Measurements from ENCODE around the gene FBLN5.
"Not testable (repeated sequence)": the region's sequence is repeated elsewhere in the genome, so short reads cannot be mapped to it uniquely, and the experiment has no call there.

Gene FBLN5

GRCh38 chr14:91898372-91898771 is 49.1 kb downstream of the FBLN5 start:
- Histone ChIP-seq H3K36me3 (ENCODE audit: control insufficient read depth, low read length) (no peaks in the 10 kb centered on the region), H3K4me1 (ENCODE audit: control insufficient read depth, low read length) (no peaks in the 10 kb centered on the region), H3K27me3 (ENCODE audit: control insufficient read depth, low read length) (peaks cover 4% of the 10 kb centered on the region; the same call in 1 of the 2 replicates), H3K9me2 (replicated peaks; ENCODE audit: control insufficient read depth, low read length) (no peaks in the 10 kb centered on the region), H3K4me3 (ENCODE audit: low read length) (no peak overlapping the region), H4K20me1 (ENCODE audit: control insufficient read depth, insufficient read depth, low read depth, low read length) (no peaks in the 10 kb centered on the region), H3K79me2 (ENCODE audit: control insufficient read depth, low read length) (no peaks in the 10 kb centered on the region), H3K27ac (ENCODE audit: low read depth, low read length) (no peak overlapping the region), H3K9me3 (ENCODE audit: control insufficient read depth, insufficient read depth, low read length) (no peaks in the 10 kb centered on the region), H3K4me2 (ENCODE audit: low read length) (no peak overlapping the region), H3F3A (ENCODE audit: control insufficient read depth, insufficient read depth) (no peaks in the 10 kb centered on the region)
- TF ChIP-seq EZH2phosphoT487 (IDR thresholded peaks at IDR 0.05; ENCODE audit: borderline replicate concordance, low read length), result no peak
- TF ChIP-seq, protein P1, sequence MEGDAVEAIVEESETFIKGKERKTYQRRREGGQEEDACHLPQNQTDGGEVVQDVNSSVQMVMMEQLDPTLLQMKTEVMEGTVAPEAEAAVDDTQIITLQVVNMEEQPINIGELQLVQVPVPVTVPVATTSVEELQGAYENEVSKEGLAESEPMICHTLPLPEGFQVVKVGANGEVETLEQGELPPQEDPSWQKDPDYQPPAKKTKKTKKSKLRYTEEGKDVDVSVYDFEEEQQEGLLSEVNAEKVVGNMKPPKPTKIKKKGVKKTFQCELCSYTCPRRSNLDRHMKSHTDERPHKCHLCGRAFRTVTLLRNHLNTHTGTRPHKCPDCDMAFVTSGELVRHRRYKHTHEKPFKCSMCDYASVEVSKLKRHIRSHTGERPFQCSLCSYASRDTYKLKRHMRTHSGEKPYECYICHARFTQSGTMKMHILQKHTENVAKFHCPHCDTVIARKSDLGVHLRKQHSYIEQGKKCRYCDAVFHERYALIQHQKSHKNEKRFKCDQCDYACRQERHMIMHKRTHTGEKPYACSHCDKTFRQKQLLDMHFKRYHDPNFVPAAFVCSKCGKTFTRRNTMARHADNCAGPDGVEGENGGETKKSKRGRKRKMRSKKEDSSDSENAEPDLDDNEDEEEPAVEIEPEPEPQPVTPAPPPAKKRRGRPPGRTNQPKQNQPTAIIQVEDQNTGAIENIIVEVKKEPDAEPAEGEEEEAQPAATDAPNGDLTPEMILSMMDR (IDR thresholded peaks at IDR 0.05; ENCODE audit: low read depth, low read length, poor library complexity, severe bottlenecking), result no peak

DNA sequence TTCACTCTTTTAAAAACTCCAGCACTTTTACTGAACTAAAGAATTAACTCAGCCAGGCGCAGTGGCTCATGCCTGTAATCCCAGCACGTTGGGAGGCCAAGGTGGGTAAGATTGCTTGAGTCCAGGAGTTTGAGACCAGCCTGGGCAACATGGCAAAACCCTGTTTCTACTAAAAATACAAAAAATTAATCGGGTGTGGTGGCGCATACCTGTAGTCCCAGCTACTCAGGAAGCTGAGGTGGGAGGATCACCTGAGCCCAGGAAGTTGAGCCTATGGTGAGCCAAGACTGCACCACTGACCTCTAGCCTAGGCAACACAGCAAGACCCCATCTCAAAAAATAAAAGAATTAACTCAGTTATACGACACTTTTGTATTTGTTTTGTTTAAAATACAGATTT is 49.8 kb downstream of the FBLN5 start:
- not testable (repeated sequence) for H3K9me2 ChIP-seq (replicated peaks; ENCODE audit: control insufficient read depth, low read length); H3K27me3 ChIP-seq (ENCODE audit: control insufficient read depth, low read length); H3K27ac ChIP-seq (ENCODE audit: low read depth, low read length); H3K4me1 ChIP-seq (ENCODE audit: control insufficient read depth, low read length); H3K9me3 ChIP-seq (ENCODE audit: control insufficient read depth, insufficient read depth, low read length); H4K20me1 ChIP-seq (ENCODE audit: control insufficient read depth, insufficient read depth, low read depth, low read length); H3F3A ChIP-seq (ENCODE audit: control insufficient read depth, insufficient read depth); H3K4me2 ChIP-seq (ENCODE audit: low read length); H3K4me3 ChIP-seq (ENCODE audit: low read length); H3K79me2 ChIP-seq (ENCODE audit: control insufficient read depth, low read length); H3K36me3 ChIP-seq (ENCODE audit: control insufficient read depth, low read length)

DNA sequence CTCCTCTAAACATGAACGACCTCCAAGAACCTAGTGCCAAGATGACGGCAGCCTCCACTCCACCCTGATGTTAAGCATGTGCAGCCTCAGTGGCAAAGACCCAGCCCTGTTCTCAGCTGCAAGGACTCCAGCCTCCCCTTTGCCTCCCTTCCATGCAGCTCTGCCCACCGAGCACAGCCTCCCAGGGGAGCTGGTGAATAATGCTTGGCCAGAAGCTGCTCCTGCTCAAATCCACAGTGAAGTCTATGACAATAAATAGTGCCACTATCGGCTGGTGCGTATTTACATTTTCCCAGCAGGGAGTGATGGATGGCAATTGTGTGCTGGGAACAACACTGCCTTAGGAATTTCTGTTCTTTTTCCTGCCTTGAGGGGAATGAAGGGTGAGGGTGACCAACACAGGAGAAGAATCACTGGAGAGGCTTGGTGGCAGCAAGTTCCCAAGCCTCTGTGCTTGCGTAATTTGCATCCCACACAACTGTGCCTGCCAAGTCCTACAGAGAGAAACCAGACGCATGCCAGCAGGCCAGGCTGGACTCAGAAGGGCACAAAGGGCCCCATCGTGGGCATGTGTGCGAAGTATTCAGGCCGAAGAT is 50.3 kb downstream of the FBLN5 start:
- Histone ChIP-seq H3K27ac (ENCODE audit: low read depth, low read length) (no peak overlapping the region), H3K9me3 (ENCODE audit: control insufficient read depth, insufficient read depth, low read length) (no peaks in the 10 kb centered on the region), H3K4me2 (ENCODE audit: low read length) (no peak overlapping the region), H3K4me1 (ENCODE audit: control insufficient read depth, low read length) (0 out of 2 replicates have a peak, but pooled peaks cover 6% of the 10 kb centered on the region), H3K36me3 (ENCODE audit: control insufficient read depth, low read length) (no peaks in the 10 kb centered on the region), H3K79me2 (ENCODE audit: control insufficient read depth, low read length) (no peaks in the 10 kb centered on the region), H3F3A (ENCODE audit: control insufficient read depth, insufficient read depth) (no peaks in the 10 kb centered on the region), H3K27me3 (ENCODE audit: control insufficient read depth, low read length) (peaks cover 4% of the 10 kb centered on the region; the same call in 1 of the 2 replicates), H4K20me1 (ENCODE audit: control insufficient read depth, insufficient read depth, low read depth, low read length) (no peaks in the 10 kb centered on the region), H3K4me3 (ENCODE audit: low read length) (no peak overlapping the region), H3K9me2 (replicated peaks; ENCODE audit: control insufficient read depth, low read length) (no peaks in the 10 kb centered on the region)
- no peak for TF ChIP-seq EZH2phosphoT487 (IDR thresholded peaks at IDR 0.05; ENCODE audit: borderline replicate concordance, low read length)
- TF ChIP-seq, protein P1 (IDR thresholded peaks at IDR 0.05; ENCODE audit: low read depth, low read length, poor library complexity, severe bottlenecking), result no peak

DNA sequence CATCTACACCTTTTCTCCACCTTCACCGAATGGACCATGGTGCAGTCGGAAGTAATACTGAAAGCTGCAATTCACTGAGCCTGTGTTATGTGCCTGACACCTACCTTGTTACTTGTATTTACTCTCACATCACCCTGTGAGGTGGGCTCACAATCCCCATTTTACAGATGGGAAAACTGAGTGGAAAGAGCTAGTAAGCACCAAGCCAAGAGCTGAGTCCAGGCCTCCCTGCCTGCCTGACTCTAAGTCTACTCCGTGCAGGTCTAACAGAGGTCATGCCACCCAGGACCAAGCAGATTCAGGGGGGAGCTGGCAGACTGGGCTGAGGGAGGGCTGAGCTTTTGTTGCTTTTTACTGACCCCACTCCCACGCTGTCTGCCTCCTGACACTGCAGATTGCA is 51.1 kb downstream of the FBLN5 start:
- Histone ChIP-seq H3K79me2 (ENCODE audit: control insufficient read depth, low read length) (no peaks in the 10 kb centered on the region), H3K4me1 (ENCODE audit: control insufficient read depth, low read length) (0 out of 2 replicates have a peak, but pooled peaks cover 6% of the 10 kb centered on the region), H4K20me1 (ENCODE audit: control insufficient read depth, insufficient read depth, low read depth, low read length) (no peaks in the 10 kb centered on the region), H3K4me3 (ENCODE audit: low read length) (no peak overlapping the region), H3K27ac (ENCODE audit: low read depth, low read length) (no peak overlapping the region), H3F3A (ENCODE audit: control insufficient read depth, insufficient read depth) (no peaks in the 10 kb centered on the region), H3K9me3 (ENCODE audit: control insufficient read depth, insufficient read depth, low read length) (no peaks in the 10 kb centered on the region), H3K36me3 (ENCODE audit: control insufficient read depth, low read length) (no peaks in the 10 kb centered on the region), H3K27me3 (ENCODE audit: control insufficient read depth, low read length) (peaks cover 4% of the 10 kb centered on the region; the same call in 1 of the 2 replicates), H3K9me2 (replicated peaks; ENCODE audit: control insufficient read depth, low read length) (no peaks in the 10 kb centered on the region), H3K4me2 (ENCODE audit: low read length) (no peak overlapping the region)
- TF ChIP-seq, protein P1 (IDR thresholded peaks at IDR 0.05; ENCODE audit: low read depth, low read length, poor library complexity, severe bottlenecking), result no peak
- TF ChIP-seq EZH2phosphoT487 (IDR thresholded peaks at IDR 0.05; ENCODE audit: borderline replicate concordance, low read length), result no peak
